Type B pancreatic cell (in vitro differentiated cells): ENCODE measurements around the gene BTAF1. TPM values are rescaled to one million over a fixed set of nuclear protein-coding genes. Genes with fewer than 3 reads are reported as not detected.

ENCODE experiments used
- DNase-seq: peaks from one replicate; pipeline ENCODE4 v3.0.0; 2021; ENCODE audit warnings: mixed read lengths; ENCODE audit not compliant: unreplicated experiment; ENCODE audit errors: extremely low spot score
- H3K27ac Mint-ChIP-seq: 2 replicates; pipeline ENCODE4 v1.8.0; 2021; ENCODE audit warnings: mild to moderate bottlenecking, mixed read lengths
- H3K27me3 Mint-ChIP-seq: 2 replicates; pipeline ENCODE4 v1.8.0; 2021; ENCODE audit warnings: mixed read lengths
- H3K36me3 Mint-ChIP-seq: 2 replicates; pipeline ENCODE4 v1.8.0; 2021; ENCODE audit warnings: mixed read lengths
- H3K4me1 Mint-ChIP-seq: one replicate; pipeline ENCODE4 v1.8.0; 2021; ENCODE audit warnings: mixed read lengths; ENCODE audit not compliant: unreplicated experiment
- H3K4me3 Mint-ChIP-seq: 2 replicates; pipeline ENCODE4 v1.8.0; 2021; ENCODE audit warnings: mild to moderate bottlenecking, mixed read lengths
- H3K9me3 Mint-ChIP-seq: 2 replicates; pipeline ENCODE4 v1.8.0; 2021; ENCODE audit warnings: mixed read lengths
- total RNA-seq: library from RNA; stranded (reverse); gene quantifications from 2 replicates; pipeline ENCODE4 v1.2.1, GENCODE V29; 2021; ENCODE audit warnings: low replicate concordance
- TF ChIP-seq, protein P1 (sequence below): fragments of 200-600 bp; sonication (generic); conservative IDR thresholded peaks from 2 replicates; pipeline ENCODE4 v1.5.0; 2021; ENCODE audit warnings: antibody characterized with exemption, mild to moderate bottlenecking

The BTAF1 gene
- total RNA-seq, 1 donor from 2014 or later = 34.7 TPM

GRCh38 chr10:91944880-91945630 lies 21.5 kb downstream of the BTAF1 start:
- no peak overlapping the region for H3K27ac Mint-ChIP-seq
- H3K36me3 Mint-ChIP-seq = peaks cover 20% of the 10 kb centered on the region
- no peak for DNase-seq
- no peaks in the 10 kb centered on the region for H3K4me1 Mint-ChIP-seq
- H3K9me3 Mint-ChIP-seq = no peaks in the 10 kb centered on the region
- no peak overlapping the region for H3K4me3 Mint-ChIP-seq
- TF ChIP-seq, protein P1, sequence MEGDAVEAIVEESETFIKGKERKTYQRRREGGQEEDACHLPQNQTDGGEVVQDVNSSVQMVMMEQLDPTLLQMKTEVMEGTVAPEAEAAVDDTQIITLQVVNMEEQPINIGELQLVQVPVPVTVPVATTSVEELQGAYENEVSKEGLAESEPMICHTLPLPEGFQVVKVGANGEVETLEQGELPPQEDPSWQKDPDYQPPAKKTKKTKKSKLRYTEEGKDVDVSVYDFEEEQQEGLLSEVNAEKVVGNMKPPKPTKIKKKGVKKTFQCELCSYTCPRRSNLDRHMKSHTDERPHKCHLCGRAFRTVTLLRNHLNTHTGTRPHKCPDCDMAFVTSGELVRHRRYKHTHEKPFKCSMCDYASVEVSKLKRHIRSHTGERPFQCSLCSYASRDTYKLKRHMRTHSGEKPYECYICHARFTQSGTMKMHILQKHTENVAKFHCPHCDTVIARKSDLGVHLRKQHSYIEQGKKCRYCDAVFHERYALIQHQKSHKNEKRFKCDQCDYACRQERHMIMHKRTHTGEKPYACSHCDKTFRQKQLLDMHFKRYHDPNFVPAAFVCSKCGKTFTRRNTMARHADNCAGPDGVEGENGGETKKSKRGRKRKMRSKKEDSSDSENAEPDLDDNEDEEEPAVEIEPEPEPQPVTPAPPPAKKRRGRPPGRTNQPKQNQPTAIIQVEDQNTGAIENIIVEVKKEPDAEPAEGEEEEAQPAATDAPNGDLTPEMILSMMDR = no peak
- H3K27me3 Mint-ChIP-seq = no peaks in the 10 kb centered on the region

- no peak overlapping the region for H3K27ac Mint-ChIP-seq
- TF ChIP-seq, protein P1 = no peak
- no peaks in the 10 kb centered on the region for H3K27me3 Mint-ChIP-seq
Observed at GRCh38 chr10:91953600-91954160, 30.1 kb downstream of the BTAF1 start.

GRCh38 chr10:91955114-91955513 lies 31.5 kb downstream of the BTAF1 start:
- Mint-ChIP-seq H3K9me3 (no peaks in the 10 kb centered on the region), H3K27ac (no peak overlapping the region), H3K36me3 (peaks cover 35% of the 10 kb centered on the region), H3K4me1 (no peaks in the 10 kb centered on the region), H3K27me3 (no peaks in the 10 kb centered on the region), H3K4me3 (no peak overlapping the region)
- TF ChIP-seq, protein P1 = no peak
- no peak for DNase-seq

More at GRCh38 chr10:91953600-91954160, 30.1 kb downstream of the BTAF1 start:
- Mint-ChIP-seq H3K36me3 (peaks cover 31% of the 10 kb centered on the region), H3K4me1 (no peaks in the 10 kb centered on the region), H3K9me3 (no peaks in the 10 kb centered on the region), H3K4me3 (no peak overlapping the region)
- DNase-seq = no peak

DNA sequence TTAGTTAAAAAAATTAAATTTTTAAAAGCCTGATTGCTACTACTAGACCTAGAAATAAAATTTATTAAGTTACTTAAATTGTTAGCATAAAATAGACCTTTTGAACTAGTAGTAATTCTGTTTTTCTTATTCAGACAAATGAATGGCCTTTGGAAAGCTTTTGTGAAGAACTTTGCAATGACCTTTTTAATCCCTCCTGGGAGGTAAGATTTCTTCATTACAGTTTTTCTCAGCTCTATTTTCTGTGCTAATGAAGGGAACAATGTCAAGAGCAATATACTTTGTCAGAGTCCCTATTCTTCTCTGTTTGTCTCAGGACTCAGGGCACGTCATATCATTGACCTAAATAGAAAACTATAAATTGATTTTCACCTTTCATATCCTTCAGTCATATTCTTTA lies 33.5 kb downstream of the BTAF1 start:
- no peak overlapping the region for H3K27ac Mint-ChIP-seq
- no peaks in the 10 kb centered on the region for H3K9me3 Mint-ChIP-seq
- H3K4me1 Mint-ChIP-seq = no peaks in the 10 kb centered on the region
- no peak for DNase-seq
- H3K27me3 Mint-ChIP-seq = no peaks in the 10 kb centered on the region
- TF ChIP-seq, protein P1 = no peak
- no peak overlapping the region for H3K4me3 Mint-ChIP-seq
- H3K36me3 Mint-ChIP-seq = peaks cover 31% of the 10 kb centered on the region

GRCh38 chr10:91969297-91969696 lies 45.7 kb downstream of the BTAF1 start:
- H3K27me3 Mint-ChIP-seq = no peaks in the 10 kb centered on the region
- TF ChIP-seq, protein P1 = no peak
- no peak overlapping the region for H3K27ac Mint-ChIP-seq
- DNase-seq = no peak
- no peaks in the 10 kb centered on the region for H3K4me1 Mint-ChIP-seq
- H3K4me3 Mint-ChIP-seq = no peak overlapping the region
- H3K36me3 Mint-ChIP-seq = peaks cover 38% of the 10 kb centered on the region
- no peaks in the 10 kb centered on the region for H3K9me3 Mint-ChIP-seq
